GM06990 (cell line): ENCODE measurements around the gene SLC6A11.

Experiments used
- DNase-seq: peaks from one replicate; pipeline ENCODE4 v3.0.0-alpha.2; 2011; ENCODE audit not compliant: insufficient read length; ENCODE audit errors: extremely low read depth
- H3K27me3 ChIP-seq: replicated peaks from 2 replicates; pipeline ENCODE4 v1.6.0; 2011; ENCODE audit warnings: low read length; ENCODE audit not compliant: control insufficient read depth, insufficient read depth
- H3K36me3 ChIP-seq: 2 replicates; pipeline ENCODE4 v1.5.1; 2011; ENCODE audit warnings: low read length; ENCODE audit not compliant: control insufficient read depth, insufficient read depth
- H3K4me3 ChIP-seq: replicated peaks from 2 replicates; pipeline ENCODE4 v1.5.1; 2011; ENCODE audit warnings: low read depth, mild to moderate bottlenecking, control low read depth, low read length
- TF ChIP-seq, protein P1 (sequence below): IDR thresholded peaks from 2 replicates; pipeline ENCODE4 v1.5.1; 2011; ENCODE audit warnings: low read length, control low read depth, mild to moderate bottlenecking, inconsistent platforms; ENCODE audit not compliant: insufficient read depth, poor library complexity, severe bottlenecking

Gene SLC6A11

DNA sequence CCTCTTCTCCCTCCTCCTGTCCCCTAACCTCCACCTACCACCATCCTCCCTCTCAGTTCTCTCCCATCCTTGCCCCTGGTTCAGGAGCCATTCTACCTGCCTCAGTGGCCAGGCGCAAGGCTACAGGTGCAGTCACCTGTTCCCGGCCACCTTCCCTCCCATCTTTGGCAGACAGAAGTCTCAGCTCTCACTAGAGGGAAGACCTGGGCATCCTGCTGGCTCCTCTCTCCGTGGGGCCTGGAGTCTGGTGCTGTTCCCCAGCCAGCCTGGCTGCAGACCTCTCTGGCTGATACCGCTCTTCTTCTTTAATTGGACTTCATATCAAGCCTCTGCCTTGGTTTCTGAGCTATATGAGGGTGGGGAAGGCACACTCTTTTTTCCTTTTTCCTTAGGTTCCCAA is 123.5 kb downstream of the SLC6A11 start:
- Histone ChIP-seq H3K4me3 (no peak overlapping the region), H3K36me3 (no peaks in the 10 kb centered on the region), H3K27me3 (no peaks in the 10 kb centered on the region; the same call in none of the 2 replicates)
- DNase-seq = no peak
- TF ChIP-seq, protein P1, sequence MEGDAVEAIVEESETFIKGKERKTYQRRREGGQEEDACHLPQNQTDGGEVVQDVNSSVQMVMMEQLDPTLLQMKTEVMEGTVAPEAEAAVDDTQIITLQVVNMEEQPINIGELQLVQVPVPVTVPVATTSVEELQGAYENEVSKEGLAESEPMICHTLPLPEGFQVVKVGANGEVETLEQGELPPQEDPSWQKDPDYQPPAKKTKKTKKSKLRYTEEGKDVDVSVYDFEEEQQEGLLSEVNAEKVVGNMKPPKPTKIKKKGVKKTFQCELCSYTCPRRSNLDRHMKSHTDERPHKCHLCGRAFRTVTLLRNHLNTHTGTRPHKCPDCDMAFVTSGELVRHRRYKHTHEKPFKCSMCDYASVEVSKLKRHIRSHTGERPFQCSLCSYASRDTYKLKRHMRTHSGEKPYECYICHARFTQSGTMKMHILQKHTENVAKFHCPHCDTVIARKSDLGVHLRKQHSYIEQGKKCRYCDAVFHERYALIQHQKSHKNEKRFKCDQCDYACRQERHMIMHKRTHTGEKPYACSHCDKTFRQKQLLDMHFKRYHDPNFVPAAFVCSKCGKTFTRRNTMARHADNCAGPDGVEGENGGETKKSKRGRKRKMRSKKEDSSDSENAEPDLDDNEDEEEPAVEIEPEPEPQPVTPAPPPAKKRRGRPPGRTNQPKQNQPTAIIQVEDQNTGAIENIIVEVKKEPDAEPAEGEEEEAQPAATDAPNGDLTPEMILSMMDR = no peak

DNA sequence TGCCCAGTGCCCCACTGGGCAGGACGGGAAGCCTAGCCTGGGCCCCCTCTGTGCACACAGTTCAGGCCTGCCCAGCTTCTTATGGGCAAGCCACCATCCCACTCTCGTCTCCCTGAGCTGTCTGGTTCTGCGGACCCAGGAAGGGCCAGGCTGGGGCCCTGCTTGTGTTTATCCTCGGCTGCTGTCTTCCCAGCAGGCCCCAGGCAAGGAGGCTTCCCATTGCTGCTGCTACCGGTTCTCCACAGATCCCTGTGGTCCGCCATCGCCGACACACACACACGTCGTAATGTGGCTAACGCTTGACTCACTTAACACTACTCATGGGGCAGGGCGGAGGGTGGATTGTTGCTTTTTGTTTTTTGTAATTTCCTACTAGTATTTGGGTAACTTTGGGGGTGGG is 124.1 kb downstream of the SLC6A11 start:
- TF ChIP-seq, protein P1 = no peak

DNA sequence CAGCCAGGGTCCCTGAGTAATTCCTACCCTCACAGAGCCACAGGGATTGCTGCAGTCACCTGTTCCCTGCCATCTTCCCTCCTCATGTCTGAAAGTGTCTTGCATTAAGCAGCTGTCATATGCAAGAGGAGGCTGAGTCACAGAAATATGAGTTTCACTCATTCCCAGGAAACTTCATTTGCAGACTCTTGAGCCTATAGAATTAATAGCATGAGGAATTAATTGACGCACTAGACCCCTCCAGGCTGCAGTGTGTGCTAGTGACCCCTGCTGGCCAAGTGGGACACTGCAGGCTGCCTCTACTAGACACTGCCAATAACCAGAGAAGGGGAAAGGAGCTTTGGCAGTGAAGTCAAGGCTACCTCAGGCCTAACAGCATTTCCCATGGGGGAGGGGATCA is 125.9 kb downstream of the SLC6A11 start:
- Histone ChIP-seq H3K27me3 (no peaks in the 10 kb centered on the region; the same call in none of the 2 replicates), H3K36me3 (no peaks in the 10 kb centered on the region), H3K4me3 (no peak overlapping the region)
- TF ChIP-seq, protein P1 = peak; percentile 81
- no peak for DNase-seq

More for the DNA sequence above, 124.1 kb downstream of the SLC6A11 start:
- Histone ChIP-seq H3K27me3 (no peaks in the 10 kb centered on the region; the same call in none of the 2 replicates), H3K36me3 (no peaks in the 10 kb centered on the region), H3K4me3 (no peak overlapping the region)
- DNase-seq = no peak

DNA sequence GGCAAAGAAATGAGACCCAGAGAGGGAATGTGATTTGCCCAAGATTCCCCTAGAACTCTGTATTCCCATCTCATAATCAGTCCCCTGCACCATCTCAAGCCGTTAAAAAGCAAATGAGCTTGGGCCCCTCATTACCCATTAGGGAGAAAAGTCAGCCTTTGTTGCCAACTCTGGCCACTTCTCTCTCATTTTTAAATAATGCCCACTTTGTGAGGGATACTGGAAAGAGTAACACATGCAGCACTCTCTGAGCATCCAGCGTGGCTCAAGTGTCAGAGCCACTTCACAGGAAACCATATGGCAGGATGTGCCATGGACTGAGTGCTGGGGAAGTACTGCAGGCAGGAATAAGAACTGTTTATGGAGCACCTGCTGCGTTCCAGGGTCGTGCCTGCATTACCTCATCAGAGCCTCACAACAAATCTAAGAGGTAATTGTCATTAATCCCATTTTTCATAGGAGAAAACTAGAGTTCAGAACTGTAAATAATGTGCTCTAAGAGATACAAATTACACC is 126.7 kb downstream of the SLC6A11 start:
- TF ChIP-seq, protein P1 = no peak
- H3K27me3 ChIP-seq = no peaks in the 10 kb centered on the region; the same call in 1 of the 2 replicates
- no peaks in the 10 kb centered on the region for H3K36me3 ChIP-seq
- DNase-seq = no peak
- no peak overlapping the region for H3K4me3 ChIP-seq

DNA sequence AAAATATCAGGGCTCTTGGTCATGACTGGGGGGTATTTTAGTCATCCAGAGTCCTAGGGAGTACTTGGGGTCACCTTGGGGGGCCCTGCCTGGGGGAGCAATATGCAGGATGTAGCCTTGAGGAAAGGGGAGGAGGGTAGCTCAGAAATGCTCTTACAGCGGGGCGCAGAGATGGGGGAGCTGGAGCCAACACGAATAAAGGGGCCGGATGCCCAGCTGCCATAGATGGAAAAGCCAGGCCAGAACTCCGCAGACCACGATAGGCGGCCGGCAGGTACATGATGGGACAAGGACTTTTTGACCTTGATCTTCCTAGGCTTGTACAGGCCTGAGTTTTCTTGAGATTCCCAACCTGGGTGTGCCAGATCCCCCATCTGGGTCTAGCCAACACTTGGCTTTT is 128.8 kb downstream of the SLC6A11 start:
- no peak overlapping the region for H3K4me3 ChIP-seq
- TF ChIP-seq, protein P1 = no peak

DNA sequence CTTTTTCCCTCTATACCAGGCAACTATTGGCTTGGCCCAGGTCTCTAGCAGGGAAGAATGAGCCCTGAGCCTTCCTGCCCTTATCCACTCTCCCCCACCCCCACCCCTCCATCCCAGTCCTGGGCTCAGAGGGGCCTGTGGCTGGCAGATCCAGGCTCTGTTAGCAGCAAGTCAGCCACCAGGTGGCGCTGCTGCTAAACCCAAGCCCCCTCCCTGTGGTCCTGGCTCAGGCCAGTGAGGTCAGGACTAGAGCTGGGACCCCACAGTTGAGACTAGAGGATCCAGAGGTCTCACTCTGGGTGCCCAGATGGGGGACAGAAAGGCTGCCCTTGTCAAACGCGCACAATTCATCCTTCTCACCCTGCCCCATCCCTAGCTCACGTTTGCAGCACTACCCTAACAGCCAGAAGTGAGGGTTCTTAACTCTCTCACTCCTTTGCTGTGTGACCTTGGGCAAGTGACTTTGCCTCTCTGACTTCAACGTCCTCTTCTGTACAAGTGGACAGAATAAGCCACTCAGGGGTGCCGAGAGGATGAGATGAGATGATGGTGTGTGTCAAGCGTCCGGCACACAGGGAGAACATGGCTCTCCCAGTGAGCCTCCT is 129.8 kb downstream of the SLC6A11 start:
- peak; percentile 13 for DNase-seq
- H3K4me3 ChIP-seq = no peak overlapping the region
- no peaks in the 10 kb centered on the region for H3K36me3 ChIP-seq
- no peaks in the 10 kb centered on the region; the same call in 1 of the 2 replicates for H3K27me3 ChIP-seq
- TF ChIP-seq, protein P1 = peak; percentile 90

More for the DNA sequence above, 128.8 kb downstream of the SLC6A11 start:
- no peak for DNase-seq
- no peaks in the 10 kb centered on the region; the same call in 1 of the 2 replicates for H3K27me3 ChIP-seq
- H3K36me3 ChIP-seq = no peaks in the 10 kb centered on the region
